ENCODE data around the gene CTSA.

- TF ChIP-seq CTCF (IDR thresholded peaks at IDR 0.05; ENCODE audit: low read length) (no peak), EZH2 (IDR thresholded peaks at IDR 0.05; ENCODE audit: borderline replicate concordance, low read length) (no peak)
Measured at GRCh38 chr20:45857882-45858216, 33.3 kb upstream of the CTSA start.

All from OCI-LY1 (cell line).